ENCODE data around the gene ALX4.

DNA sequence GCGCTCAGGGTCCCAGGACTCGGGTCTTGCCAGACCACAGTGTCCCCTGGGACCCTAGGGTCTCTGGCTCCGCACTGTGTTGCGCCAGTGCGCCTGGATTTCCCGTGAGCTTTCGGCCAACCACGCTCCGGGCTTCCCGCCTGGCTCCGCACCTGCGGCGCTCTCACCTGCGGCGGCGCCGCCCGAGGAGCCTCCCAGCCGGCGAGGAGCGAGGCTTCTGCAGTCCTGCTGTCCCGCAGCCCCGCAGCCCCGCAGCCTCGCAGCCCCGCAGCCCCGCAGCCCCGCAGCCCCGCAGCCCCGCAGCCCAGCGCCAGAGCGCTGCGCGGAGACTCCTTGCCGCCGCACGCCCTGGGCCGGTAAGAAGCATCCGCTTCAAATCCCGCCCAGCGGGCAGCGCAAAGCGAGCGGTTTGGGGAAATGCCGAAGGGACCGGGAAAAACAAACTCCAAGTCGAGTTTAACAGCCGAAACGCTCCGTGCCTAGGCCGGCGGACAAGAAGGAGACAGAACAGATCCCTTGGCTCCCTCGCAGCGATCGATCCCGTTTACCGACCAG lies 939 bp downstream of the ALX4 start:
- TF ChIP-seq, protein P1, sequence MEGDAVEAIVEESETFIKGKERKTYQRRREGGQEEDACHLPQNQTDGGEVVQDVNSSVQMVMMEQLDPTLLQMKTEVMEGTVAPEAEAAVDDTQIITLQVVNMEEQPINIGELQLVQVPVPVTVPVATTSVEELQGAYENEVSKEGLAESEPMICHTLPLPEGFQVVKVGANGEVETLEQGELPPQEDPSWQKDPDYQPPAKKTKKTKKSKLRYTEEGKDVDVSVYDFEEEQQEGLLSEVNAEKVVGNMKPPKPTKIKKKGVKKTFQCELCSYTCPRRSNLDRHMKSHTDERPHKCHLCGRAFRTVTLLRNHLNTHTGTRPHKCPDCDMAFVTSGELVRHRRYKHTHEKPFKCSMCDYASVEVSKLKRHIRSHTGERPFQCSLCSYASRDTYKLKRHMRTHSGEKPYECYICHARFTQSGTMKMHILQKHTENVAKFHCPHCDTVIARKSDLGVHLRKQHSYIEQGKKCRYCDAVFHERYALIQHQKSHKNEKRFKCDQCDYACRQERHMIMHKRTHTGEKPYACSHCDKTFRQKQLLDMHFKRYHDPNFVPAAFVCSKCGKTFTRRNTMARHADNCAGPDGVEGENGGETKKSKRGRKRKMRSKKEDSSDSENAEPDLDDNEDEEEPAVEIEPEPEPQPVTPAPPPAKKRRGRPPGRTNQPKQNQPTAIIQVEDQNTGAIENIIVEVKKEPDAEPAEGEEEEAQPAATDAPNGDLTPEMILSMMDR (IDR thresholded peaks at IDR 0.05), result no peak
- TF ChIP-seq POLR2A (IDR thresholded peaks at IDR 0.05), result no peak
